ENCODE measurements around the gene A1CF.

GRCh38 chr10:50866317-50866716, 19.1 kb downstream of the A1CF start:
- TF ChIP-seq CTCF (IDR thresholded peaks at IDR 0.05; ENCODE audit: borderline replicate concordance, extremely low read depth, low read length, poor library complexity, severe bottlenecking) (no peak), EZH2 (IDR thresholded peaks at IDR 0.05; ENCODE audit: borderline replicate concordance, low read depth, low read length, severe bottlenecking) (no peak)

Data from DND-41 (cell line).